PFSK-1 (cell line): ENCODE measurements around the gene GPR15LG.

Experiments used
- FOXP2 ChIP-seq: optimal IDR thresholded peaks from 2 replicates; pipeline ENCODE3; 2011; ENCODE audit warnings: borderline replicate concordance, control low read depth, inconsistent platforms; ENCODE audit not compliant: insufficient read depth; ENCODE audit errors: extremely low read length, extremely low read depth
- POLR2AphosphoS5 ChIP-seq: IDR thresholded peaks from 2 replicates; pipeline ENCODE4 v1.6.1; 2012; ENCODE audit warnings: low read depth, mild to moderate bottlenecking, control low read depth, low read length, moderate library complexity
- REST ChIP-seq, 2 experiments: IDR thresholded peaks; 2 replicates each; pipeline versions ENCODE4 v1.6.1 to v1.8.0; 2011 to 2012; ENCODE audit warnings: low read depth in 2 of 2, low read length in 2 of 2, control low read depth in 1 of 2, inconsistent platforms in 1 of 2, mild to moderate bottlenecking in 1 of 2, moderate library complexity in 1 of 2; ENCODE audit not compliant: insufficient read depth in 1 of 2
- SIN3A ChIP-seq: IDR thresholded peaks from 2 replicates; pipeline ENCODE4 v1.6.1; 2012; ENCODE audit warnings: mild to moderate bottlenecking, low read length, moderate library complexity, borderline replicate concordance; ENCODE audit not compliant: insufficient read depth
- TAF1 ChIP-seq: IDR thresholded peaks from 2 replicates; pipeline ENCODE4 v1.6.1; 2012; ENCODE audit warnings: low read length, control low read depth, borderline replicate concordance; ENCODE audit not compliant: insufficient read depth

Gene GPR15LG

GRCh38 chr10:84202349-84202748, 28.7 kb downstream of the GPR15LG start:
- TF ChIP-seq FOXP2 (no peak), SIN3A (no peak), TAF1 (no peak), POLR2AphosphoS5 (no peak), REST (IDR thresholded peaks at IDR 0.05; ENCODE audit: insufficient read depth in 1 of 2, low read depth in 2 of 2, low read length in 2 of 2) (no peak)

- no peak for TF ChIP-seq TAF1
- no peak for TF ChIP-seq FOXP2
- TF ChIP-seq POLR2AphosphoS5, result no peak
- no peak for TF ChIP-seq SIN3A
- no peak for TF ChIP-seq REST (IDR thresholded peaks at IDR 0.05; ENCODE audit: insufficient read depth in 1 of 2, low read depth in 2 of 2, low read length in 2 of 2)
Measured at GRCh38 chr10:84204122-84204521, 30.5 kb downstream of the GPR15LG start.

GRCh38 chr10:84204610-84205009, 31.0 kb downstream of the GPR15LG start:
- TF ChIP-seq REST (IDR thresholded peaks at IDR 0.05; ENCODE audit: insufficient read depth in 1 of 2, low read depth in 2 of 2, low read length in 2 of 2) (no peak), SIN3A (no peak), TAF1 (no peak), POLR2AphosphoS5 (no peak), FOXP2 (no peak)

- TF ChIP-seq SIN3A (no peak), POLR2AphosphoS5 (no peak), REST (IDR thresholded peaks at IDR 0.05; ENCODE audit: insufficient read depth in 1 of 2, low read depth in 2 of 2, low read length in 2 of 2) (no peak), FOXP2 (no peak), TAF1 (no peak)
Measured at GRCh38 chr10:84205049-84205852, 31.6 kb downstream of the GPR15LG start.
